ENCODE measurements around the gene CFAP100. TPM values are rescaled to one million over a fixed set of nuclear protein-coding genes. Genes with fewer than 3 reads are reported as not detected.

Gene CFAP100
- total and polyA plus RNA-seq, 10 donors = not detected

DNA sequence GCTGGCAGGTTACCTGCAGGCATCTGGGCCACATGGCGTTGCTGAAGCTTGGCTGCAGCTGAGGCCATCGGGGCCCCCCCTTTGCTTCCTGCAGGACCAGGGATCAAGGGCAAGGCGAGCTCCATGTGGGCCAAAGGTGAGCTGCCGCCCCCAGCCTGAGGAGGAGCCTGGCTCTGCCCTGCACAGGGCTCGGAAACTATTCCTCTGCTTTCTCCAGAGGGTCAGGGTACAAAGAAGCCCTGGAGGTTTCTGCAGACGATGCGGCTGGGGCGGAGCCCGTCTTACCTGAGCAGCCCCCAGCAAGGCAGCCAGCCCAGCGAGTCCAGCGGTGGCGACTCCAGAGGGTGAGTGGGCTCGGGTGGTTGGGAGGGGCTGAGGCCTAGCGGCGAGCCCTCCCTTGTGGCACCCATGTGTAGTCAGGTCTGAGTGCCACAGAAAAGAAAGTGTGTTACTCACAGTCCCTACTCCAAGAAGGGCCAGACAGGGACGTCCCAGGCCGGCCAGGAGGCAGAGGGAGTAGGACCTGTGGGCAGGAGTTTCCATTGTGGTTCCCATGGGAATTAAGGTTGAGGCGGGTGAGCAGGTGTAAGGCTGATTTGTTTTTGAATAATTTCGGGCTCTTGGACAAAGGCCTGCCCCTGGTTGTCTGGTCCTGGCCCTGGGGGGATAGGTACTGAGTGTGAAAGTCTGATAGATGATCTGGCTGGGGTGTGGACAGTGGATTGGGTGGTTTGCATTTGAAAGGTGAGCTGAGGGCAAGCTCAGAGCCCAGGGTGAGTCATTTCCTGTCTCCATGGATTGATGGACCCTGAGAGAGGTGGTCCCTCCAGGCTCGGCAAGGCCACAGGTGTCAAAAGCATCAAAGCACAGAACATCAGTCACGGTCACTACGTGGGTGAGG lies 25.4 kb downstream of the CFAP100 start:
- Histone ChIP-seq H3K36me3 (peaks cover 0 to 13% (median 0%) of the 10 kb centered on the region in 6 donors), H3K9me3 (peaks cover 0 to 5% (median under 1%) of the 10 kb centered on the region in 8 donors), H3K4me3 (no peak overlapping the region), H3K4me1 (no peaks in the 10 kb centered on the region), H3K27ac (no peak overlapping the region), H3K27me3 (replicated peaks in 1 of 7) (peaks cover 0 to 41% (median 16%) of the 10 kb centered on the region in 7 donors)
- 79 to 89% (median 80%) methylated on average over 17 to 22 of the region's 22 CpGs for WGBS, 5 donors
- peak; percentile 65 for DNase-seq
- TF ChIP-seq CTCF (IDR thresholded peaks at IDR 0.05 in 8 of 11, conservative IDR thresholded peaks at IDR 0.05 in 3 of 11) = no peak
- TF ChIP-seq POLR2AphosphoS5 (IDR thresholded peaks at IDR 0.05) = peak in 1 of 3 donors; percentile 22
- TF ChIP-seq POLR2A (IDR thresholded peaks at IDR 0.05) = no peak
- intact Hi-C loops (cut with DNase I; ENCODE audit: low total_unique reads) = no loop called here

DNA sequence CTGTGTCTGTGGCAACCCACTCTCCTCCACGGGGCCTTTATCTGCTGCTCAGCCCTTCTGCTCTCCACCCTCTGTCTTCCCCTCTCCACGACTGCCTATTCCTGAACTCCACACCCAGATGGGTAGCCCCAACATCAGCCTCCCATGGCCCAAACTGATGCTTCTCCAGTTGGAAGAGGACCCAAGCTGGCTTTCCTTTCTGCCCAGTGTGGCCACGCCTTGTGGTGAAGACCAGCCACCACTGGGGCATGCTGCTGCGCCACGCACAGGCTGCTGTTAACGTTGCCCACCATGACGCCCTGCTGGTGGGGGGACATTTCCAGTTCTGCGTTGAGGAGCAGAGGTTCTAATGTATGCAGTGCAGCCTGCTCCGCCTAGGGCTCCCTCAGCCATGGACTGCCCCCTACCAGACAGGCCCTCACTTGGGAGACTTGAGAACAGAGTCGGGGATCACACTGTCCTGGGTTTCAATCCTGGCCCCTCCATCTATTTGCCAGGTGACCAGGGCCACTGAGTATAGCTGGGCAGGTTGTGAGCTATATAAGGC lies 26.9 kb downstream of the CFAP100 start:
- intact Hi-C loops (cut with DNase I; ENCODE audit: low total_unique reads) = no loop called here
- Histone ChIP-seq H3K36me3 (peaks cover 0 to 15% (median 0%) of the 10 kb centered on the region in 6 donors), H3K27me3 (replicated peaks in 1 of 7) (peaks cover 0 to 26% (median 1%) of the 10 kb centered on the region in 7 donors), H3K4me1 (no peaks in the 10 kb centered on the region), H3K9me3 (peaks cover 0 to 20% (median 15%) of the 10 kb centered on the region in 8 donors), H3K4me3 (no peak overlapping the region), H3K27ac (no peak overlapping the region)
- TF ChIP-seq CTCF (IDR thresholded peaks at IDR 0.05 in 8 of 11, conservative IDR thresholded peaks at IDR 0.05 in 3 of 11) = no peak
- TF ChIP-seq POLR2AphosphoS5 (IDR thresholded peaks at IDR 0.05) = no peak
- no peak for TF ChIP-seq POLR2A (IDR thresholded peaks at IDR 0.05)
- peak; percentile 68 for DNase-seq
- WGBS, 5 donors = 65 to 86% (median 79%) methylated on average over 4 to 10 of the region's 10 CpGs

DNA sequence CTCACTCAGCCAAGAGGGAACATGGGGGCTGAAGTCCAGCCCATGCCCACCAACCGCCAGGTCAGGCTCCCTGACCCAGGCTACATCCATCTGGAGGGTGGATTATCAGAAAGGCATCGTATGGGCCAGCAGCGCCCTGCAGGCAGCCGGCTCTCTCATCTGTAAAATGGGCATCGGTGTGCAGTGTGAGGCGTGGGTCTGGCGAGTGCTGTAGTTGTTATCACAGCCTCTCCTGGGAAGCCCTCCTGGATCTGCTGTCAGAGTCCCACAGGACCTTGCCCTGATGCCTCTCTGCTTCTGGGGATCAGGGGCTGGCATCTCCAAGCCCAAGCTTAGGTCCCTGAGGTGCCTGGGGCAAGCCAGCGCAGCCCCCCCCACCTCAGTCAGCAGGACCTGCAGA lies 27.4 kb downstream of the CFAP100 start:
- no peaks in the 10 kb centered on the region for H3K4me1 ChIP-seq
- H3K36me3 ChIP-seq = peaks cover 0 to 15% (median 0%) of the 10 kb centered on the region in 6 donors
- H3K27ac ChIP-seq = no peak overlapping the region
- peaks cover 0 to 24% (median 20%) of the 10 kb centered on the region in 8 donors for H3K9me3 ChIP-seq
- DNase-seq = peak; percentile 37
- peaks cover 0 to 21% (median 0%) of the 10 kb centered on the region in 7 donors for H3K27me3 ChIP-seq (replicated peaks in 1 of 7)
- WGBS, 5 donors = 81 to 100% (median 93%) methylated on average over 6 to 8 of the region's 8 CpGs
- no peak overlapping the region for H3K4me3 ChIP-seq
- intact Hi-C loops (cut with DNase I; ENCODE audit: low total_unique reads) = no loop called here
- TF ChIP-seq POLR2A (IDR thresholded peaks at IDR 0.05) (no peak), CTCF (IDR thresholded peaks at IDR 0.05 in 8 of 11, conservative IDR thresholded peaks at IDR 0.05 in 3 of 11) (no peak), POLR2AphosphoS5 (IDR thresholded peaks at IDR 0.05) (no peak)

GRCh38 chr3:126422571-126423091 lies 27.9 kb downstream of the CFAP100 start:
- H3K27me3 ChIP-seq (replicated peaks in 1 of 7) = peaks cover 0 to 16% (median 0%) of the 10 kb centered on the region in 7 donors
- H3K4me3 ChIP-seq = no peak overlapping the region
- WGBS, 5 donors = 79 to 92% (median 85%) methylated on average over 3 to 4 of the region's 4 CpGs
- intact Hi-C loops (cut with DNase I; ENCODE audit: low total_unique reads) = no loop called here
- peaks cover 0 to 15% (median 0%) of the 10 kb centered on the region in 6 donors for H3K36me3 ChIP-seq
- no peaks in the 10 kb centered on the region for H3K4me1 ChIP-seq
- no peak overlapping the region for H3K27ac ChIP-seq
- H3K9me3 ChIP-seq = peaks cover 0 to 29% (median 25%) of the 10 kb centered on the region in 8 donors
- peak; percentile 56 for DNase-seq
- TF ChIP-seq POLR2AphosphoS5 (IDR thresholded peaks at IDR 0.05) = no peak
- no peak for TF ChIP-seq POLR2A (IDR thresholded peaks at IDR 0.05)
- no peak for TF ChIP-seq CTCF (IDR thresholded peaks at IDR 0.05 in 8 of 11, conservative IDR thresholded peaks at IDR 0.05 in 3 of 11)
